GM12872 (cell line): ENCODE data around the gene AFTPH.

Source experiments
- CTCF ChIP-seq: IDR thresholded peaks from 3 replicates; pipeline ENCODE4 v1.5.1; 2011; ENCODE audit warnings: low read depth, mild to moderate bottlenecking, low read length, moderate library complexity; ENCODE audit not compliant: insufficient read depth

The AFTPH gene

DNA sequence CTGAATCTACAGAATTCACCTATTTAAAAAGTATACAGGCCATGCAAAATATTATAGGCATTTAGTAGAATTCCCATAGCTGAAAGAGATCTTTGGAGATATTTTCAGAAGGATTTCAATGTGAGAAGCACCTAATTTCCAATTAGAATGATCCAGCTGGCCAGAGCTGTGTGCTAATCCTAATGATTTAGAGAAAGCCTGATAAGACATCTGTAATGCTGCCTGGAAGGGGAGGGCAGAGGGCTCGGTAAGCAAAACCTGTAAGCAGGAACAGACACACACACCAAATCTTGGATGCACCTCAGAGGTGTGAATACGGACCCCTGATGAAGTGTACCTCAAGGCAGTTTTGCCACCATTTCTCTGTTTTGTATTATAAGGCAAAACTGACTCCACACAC lies 115.6 kb downstream of the AFTPH start:
- no peak for TF ChIP-seq CTCF

DNA sequence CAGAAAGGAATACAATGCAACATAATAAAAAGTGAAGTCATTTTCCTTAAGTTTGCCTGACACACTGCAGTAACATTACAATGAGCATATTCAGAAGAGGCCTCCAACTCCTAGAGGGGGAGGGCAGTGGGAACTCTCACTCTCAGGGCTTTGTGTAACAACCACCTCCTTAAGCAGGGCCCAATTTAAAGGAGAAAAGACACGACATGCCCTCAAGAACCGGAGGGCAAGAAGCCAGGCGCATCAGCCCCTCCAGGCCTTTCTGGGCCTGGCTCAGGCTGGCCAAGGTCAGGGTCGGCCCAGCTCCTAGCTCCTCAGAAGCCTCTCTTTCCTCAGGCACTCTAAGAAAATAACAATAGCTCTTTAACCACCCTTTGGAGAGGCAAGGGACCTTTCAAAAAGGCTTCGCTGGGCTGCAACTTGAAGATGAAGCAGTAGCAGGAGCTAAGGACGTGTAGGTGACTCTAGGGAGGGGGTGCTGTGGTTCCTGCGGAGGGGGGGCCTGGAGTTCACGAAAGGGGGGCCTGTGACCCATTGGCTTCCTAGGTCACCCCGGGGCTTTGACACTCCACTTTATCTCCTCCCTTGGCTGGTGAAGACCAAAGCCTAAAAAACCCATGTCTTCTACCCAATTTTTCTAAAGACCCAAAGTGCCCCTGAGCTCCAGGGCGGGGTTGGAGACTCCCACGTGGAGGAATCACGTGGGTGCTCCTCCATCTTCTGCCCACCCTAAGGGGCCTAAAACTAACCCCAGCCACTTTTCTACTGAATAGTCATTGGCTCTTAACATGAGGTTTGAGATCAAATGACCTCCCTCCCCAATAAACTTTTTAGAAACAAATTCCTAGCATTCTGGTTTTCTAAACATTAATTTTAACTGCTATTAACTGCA lies 116.3 kb downstream of the AFTPH start:
- TF ChIP-seq CTCF, result no peak

DNA sequence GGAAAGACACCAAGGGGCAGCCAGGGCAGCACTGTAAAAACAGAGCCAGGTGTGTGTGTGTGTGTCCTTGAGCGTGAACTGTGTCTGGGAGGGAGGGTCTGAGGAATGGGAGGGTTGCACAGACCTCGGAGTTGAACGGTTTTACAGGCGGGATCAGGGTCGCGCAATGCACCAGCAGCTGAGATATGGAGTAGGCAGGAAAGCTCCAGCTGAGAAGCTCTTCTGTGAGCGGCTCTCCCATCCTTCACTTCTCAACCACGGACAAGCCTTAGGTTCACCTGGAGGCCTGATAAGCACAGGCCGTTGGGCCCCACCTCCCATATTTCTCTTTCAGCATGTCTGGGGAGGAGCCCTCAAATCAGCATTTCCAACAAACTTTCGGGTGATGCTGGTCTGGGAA lies 117.5 kb downstream of the AFTPH start:
- TF ChIP-seq CTCF, result no peak
